SH-SY5Y (cell line): ENCODE results near the gene KLHL29.

Source experiments
- GATA2 ChIP-seq: IDR thresholded peaks from 2 replicates; pipeline ENCODE4 v1.6.1; 2011; ENCODE audit warnings: mild to moderate bottlenecking, low read depth, low read length
- GATA3 ChIP-seq: IDR thresholded peaks from 2 replicates; pipeline ENCODE4 v1.6.1; 2011; ENCODE audit warnings: low read depth, mild to moderate bottlenecking, low read length, moderate library complexity

DNA sequence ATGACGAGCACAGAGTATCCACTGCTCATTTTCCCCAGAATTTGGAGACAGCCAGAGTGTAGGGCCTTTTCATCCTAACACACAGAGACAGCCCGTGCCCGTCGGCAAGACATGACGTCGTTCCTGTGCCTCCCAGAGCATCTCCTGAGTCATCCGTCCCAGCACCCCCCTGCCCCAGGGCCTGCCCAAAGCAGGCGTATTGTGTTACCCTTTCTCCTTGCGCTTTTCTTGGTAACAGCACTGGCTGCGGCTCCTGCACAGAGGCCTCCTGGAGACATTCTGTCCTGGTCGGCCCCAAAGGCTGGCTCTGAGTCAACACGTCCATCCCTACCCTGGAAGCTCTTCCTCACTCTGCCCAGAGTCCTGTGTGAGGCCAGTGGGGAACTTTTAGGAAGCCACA lies 217.1 kb downstream of the KLHL29 start:
- TF ChIP-seq GATA2 (no peak), GATA3 (no peak)
